Left cardiac atrium (tissue), 4 donors: ENCODE data around the gene CTDSPL. TPM values are rescaled to one million over a fixed set of nuclear protein-coding genes. Genes with fewer than 3 reads are reported as not detected.
"Not testable (repeated sequence)": the region's sequence is repeated elsewhere in the genome, so short reads cannot be mapped to it uniquely, and the experiment has no call there.

Experiments
- ATAC-seq, 2 donors: fragments of 200-7000 bp; cut with Tn5 transposase; one replicate each; pipeline ENCODE4 v1.9.1; 2020; ENCODE audit warnings: mild to moderate bottlenecking in 2 of 2, moderate library complexity in 2 of 2
- DNase-seq: peaks from one replicate; pipeline ENCODE4 v3.0.0-alpha.2; 2020
- intact Hi-C, 2 donors: fragments of 100-400 bp; cut with DNase I; formaldehyde crosslinking; loops; one replicate each; pipeline versions ENCODE4 v1.14.1 to v1.15.1; 2022 to 2023
- total RNA-seq, 2 donors: library from RNA; stranded (reverse); fragmentation: NEBNext Ultra II Directional; extraction: Animal tissue kit (Norgen Biotek cat#: 25700); gene quantifications; one replicate each; pipeline ENCODE4 v1.2.1, GENCODE V29; 2021
- donor health status: DM: no; HTN: yes; CAD: no.
- donor health status: DM: no; HTN: yes; CAD: no; lungs with severe emphysema.
- donor health status: DM: yes; HTN: yes; CAD: no.
- donor health status: Dilated cardiomyopathy.

Gene CTDSPL
- total RNA-seq, 2 donors from 2014 or later: 46.4 to 50.2 TPM

GRCh38 chr3:37953226-37953625 lies 91.5 kb downstream of the CTDSPL start:
- intact Hi-C loops: no loop called here
- no peak for DNase-seq
- no peak for ATAC-seq

- intact Hi-C loops: no loop called here
- ATAC-seq (no peak), DNase-seq (no peak)
These were observed 92.2 kb downstream of the CTDSPL start for GRCh38 chr3:37953707-37954394.

- intact Hi-C loops: no loop called here
- no peak for DNase-seq
- ATAC-seq: no peak
These were observed 93.2 kb downstream of the CTDSPL start for GRCh38 chr3:37954881-37955280.

GRCh38 chr3:37955918-37956707 lies 94.4 kb downstream of the CTDSPL start:
- intact Hi-C loops: no loop called here
- DNase-seq (no peak), ATAC-seq (peak in 1 of 2 donors; percentile 19)

- DNase-seq (no peak), ATAC-seq (no peak)
- intact Hi-C loops: no loop called here
These were observed 95.3 kb downstream of the CTDSPL start for GRCh38 chr3:37956723-37957538.

- ATAC-seq (peak; percentile 29 to 46), DNase-seq (no peak)
- intact Hi-C loops: no loop called here
These were observed 95.9 kb downstream of the CTDSPL start for GRCh38 chr3:37957539-37957936.

GRCh38 chr3:37961622-37962431 lies 100.1 kb downstream of the CTDSPL start:
- intact Hi-C loops: no loop called here
- no peak for ATAC-seq
- no peak for DNase-seq

- DNase-seq (no peak), ATAC-seq (no peak)
- intact Hi-C loops: no loop called here
These were observed 101.3 kb downstream of the CTDSPL start for GRCh38 chr3:37963016-37963415.

GRCh38 chr3:37963635-37964034 lies 102.0 kb downstream of the CTDSPL start:
- ATAC-seq: no peak
- no peak for DNase-seq
- intact Hi-C loops: no loop called here

- DNase-seq (no peak), ATAC-seq (no peak)
- intact Hi-C loops: no loop called here
These were observed 102.5 kb downstream of the CTDSPL start for GRCh38 chr3:37964146-37964545.

GRCh38 chr3:37964716-37965115 lies 103.0 kb downstream of the CTDSPL start:
- ATAC-seq: no peak
- no peak for DNase-seq
- intact Hi-C loops: no loop called here

- ATAC-seq (peak; percentile 74 to 84), DNase-seq (peak; percentile 75)
- intact Hi-C loops: loop anchor here (2.0 kb wide), 1 partner anchor 113 kb away; no protein-coding TSS in a partner anchor
These were observed 105.7 kb downstream of the CTDSPL start for GRCh38 chr3:37967260-37967881.

- intact Hi-C loops: no loop called here
- DNase-seq (no peak), ATAC-seq (no peak)
These were observed 106.5 kb downstream of the CTDSPL start for GRCh38 chr3:37968199-37968598.

- intact Hi-C loops: no loop called here
- ATAC-seq (peak; percentile 11 to 55), DNase-seq (no peak)
These were observed 107.3 kb downstream of the CTDSPL start for GRCh38 chr3:37968813-37969595.

- DNase-seq (no peak), ATAC-seq (peak; percentile 7 to 19)
- intact Hi-C loops: no loop called here
These were observed 108.0 kb downstream of the CTDSPL start for GRCh38 chr3:37969596-37970100.

GRCh38 chr3:37970802-37971201 lies 109.1 kb downstream of the CTDSPL start:
- no peak for DNase-seq
- no peak for ATAC-seq
- intact Hi-C loops: no loop called here

GRCh38 chr3:37971467-37971866 lies 109.8 kb downstream of the CTDSPL start:
- ATAC-seq: no peak
- no peak for DNase-seq
- intact Hi-C loops: no loop called here

GRCh38 chr3:37972056-37972455 lies 110.4 kb downstream of the CTDSPL start:
- not testable (repeated sequence) for ATAC-seq

More at GRCh38 chr3:37972056-37972455, 110.4 kb downstream of the CTDSPL start:
- DNase-seq, intact Hi-C loops: not testable (repeated sequence)
